HG03378 (cell line): ENCODE measurements around the gene PRKCI.
A peak's percentile ranks its signal among the peaks of the same experiment; 100 is the strongest.
"Not testable (repeated sequence)": the region's sequence is repeated elsewhere in the genome, so short reads cannot be mapped to it uniquely, and the experiment has no call there.

Source experiments
- ATAC-seq: cut with Tn5 transposase; IDR thresholded peaks from one replicate; pipeline ENCODE4 v1.9.1; 2021; ENCODE audit warnings: mild to moderate bottlenecking, moderate library complexity; ENCODE audit not compliant: unreplicated experiment

The PRKCI gene

GRCh38 chr3:170222647-170223541, 670 bp downstream of the PRKCI start:
- ATAC-seq = no peak

GRCh38 chr3:170225166-170225565, 2.9 kb downstream of the PRKCI start:
- no peak for ATAC-seq

GRCh38 chr3:170226426-170226960, 4.3 kb downstream of the PRKCI start:
- ATAC-seq = no peak

GRCh38 chr3:170228093-170228766, 6.0 kb downstream of the PRKCI start:
- ATAC-seq = no peak

GRCh38 chr3:170232266-170232665, 10.0 kb downstream of the PRKCI start:
- no peak for ATAC-seq

- ATAC-seq = no peak
These were observed 11.3 kb downstream of the PRKCI start for GRCh38 chr3:170233530-170233929.

- ATAC-seq = no peak
These were observed 17.9 kb downstream of the PRKCI start for GRCh38 chr3:170240142-170240541.

GRCh38 chr3:170240671-170241070, 18.4 kb downstream of the PRKCI start:
- no peak for ATAC-seq

GRCh38 chr3:170244576-170244975, 22.4 kb downstream of the PRKCI start:
- ATAC-seq = no peak

GRCh38 chr3:170247875-170248274, 25.7 kb downstream of the PRKCI start:
- peak; percentile 15 for ATAC-seq

GRCh38 chr3:170256597-170256996, 34.4 kb downstream of the PRKCI start:
- ATAC-seq = no peak

- ATAC-seq = peak; percentile 41
These were observed 34.9 kb downstream of the PRKCI start for GRCh38 chr3:170257145-170257544.

GRCh38 chr3:170258105-170258487, 35.9 kb downstream of the PRKCI start:
- peak; percentile 5 for ATAC-seq

- no peak for ATAC-seq
These were observed 37.7 kb downstream of the PRKCI start for GRCh38 chr3:170259907-170260306.

- ATAC-seq = no peak
These were observed 45.6 kb downstream of the PRKCI start for GRCh38 chr3:170267793-170268192.

GRCh38 chr3:170269673-170270254, 47.5 kb downstream of the PRKCI start:
- not testable (repeated sequence) for ATAC-seq

GRCh38 chr3:170270282-170270881, 48.2 kb downstream of the PRKCI start:
- ATAC-seq = no peak

- ATAC-seq = no peak
These were observed 52.4 kb downstream of the PRKCI start for GRCh38 chr3:170274641-170275040.

- ATAC-seq = no peak
These were observed 53.6 kb downstream of the PRKCI start for GRCh38 chr3:170275832-170276231.

GRCh38 chr3:170277311-170277710, 55.1 kb downstream of the PRKCI start:
- not testable (repeated sequence) for ATAC-seq
